Panc1 (cell line): Measurements from ENCODE around the gene SCN8A. TPM values are rescaled to one million over a fixed set of nuclear protein-coding genes. Genes with fewer than 3 reads are reported as not detected.

Experiments used
- ATAC-seq: fragments of 200-7000 bp; cut with Tn5 transposase; 2 replicates; pipeline ENCODE4 v1.9.1; 2020; ENCODE audit warnings: mild to moderate bottlenecking, moderate library complexity
- BruUV-seq: library from RNA; stranded (reverse); fragments of 400-500 nt; replicated peaks from 2 replicates; lab custom pipeline; 2021; lab: Mats Ljungman, UMichigan
- CTCF ChIA-PET: fragments of 300-600 bp; sonication (Branson Sonifier 250); formaldehyde crosslinking; loops from one replicate; lab custom pipeline; 2022; ENCODE audit warnings: antibody characterized with exemption; lab: Charles Lee
- POLR2A ChIA-PET: fragments of 300-600 bp; sonication (Branson Sonifier 250); formaldehyde crosslinking; loops from one replicate; lab custom pipeline; 2022; ENCODE audit warnings: antibody characterized with exemption; lab: Charles Lee
- DNase-seq: peaks from one replicate; pipeline ENCODE4 v3.0.0-alpha.2; 2010; ENCODE audit warnings: low read depth, low spot score
- H3K27ac ChIP-seq: 2 replicates; pipeline ENCODE4 v1.5.1; 2011; ENCODE audit warnings: mild to moderate bottlenecking, low read length, inconsistent platforms
- H3K27me3 ChIP-seq: fragments of 200-500 bp; sonication (Bioruptor generic); 2 replicates; pipeline ENCODE4 v1.6.0; 2014; ENCODE audit warnings: low read length, inconsistent platforms; ENCODE audit not compliant: control insufficient read depth, insufficient read depth
- H3K36me3 ChIP-seq: fragments of 200-500 bp; sonication (Bioruptor generic); 2 replicates; pipeline ENCODE4 v1.5.1; 2014; ENCODE audit warnings: inconsistent platforms, mild to moderate bottlenecking, low read length, moderate library complexity; ENCODE audit not compliant: control insufficient read depth, insufficient read depth
- H3K4me1 ChIP-seq: 2 replicates; pipeline ENCODE4 v1.5.1; 2011; ENCODE audit warnings: inconsistent platforms, mild to moderate bottlenecking, low read length, moderate library complexity; ENCODE audit not compliant: control insufficient read depth, insufficient read depth
- H3K4me3 ChIP-seq, 2 experiments: 2 replicates each; pipeline ENCODE4 v1.5.1; 2011 to 2012; ENCODE audit warnings: low read depth in 2 of 2, low read length in 2 of 2, mild to moderate bottlenecking in 2 of 2, inconsistent platforms in 1 of 2, moderate library complexity in 1 of 2
- H3K9me3 ChIP-seq: fragments of 200-500 bp; sonication (Bioruptor generic); 2 replicates; pipeline ENCODE4 v1.5.1; 2014; ENCODE audit warnings: low read depth, mild to moderate bottlenecking, inconsistent platforms, low read length, moderate library complexity; ENCODE audit not compliant: control insufficient read depth, insufficient read depth
- POLR2AphosphoS5 ChIP-seq: IDR thresholded peaks from 2 replicates; pipeline ENCODE4 v1.6.1; 2012; ENCODE audit warnings: mild to moderate bottlenecking, low read depth, low read length, moderate library complexity
- SIN3A ChIP-seq: IDR thresholded peaks from 2 replicates; pipeline ENCODE4 v1.6.1; 2012; ENCODE audit warnings: low read depth, mild to moderate bottlenecking, low read length, moderate library complexity, borderline replicate concordance; ENCODE audit not compliant: insufficient read depth
- TCF7L2 ChIP-seq: IDR thresholded peaks from 2 replicates; pipeline ENCODE4 v1.6.1; 2011; ENCODE audit warnings: mild to moderate bottlenecking, low read depth, low read length, inconsistent platforms
- in situ Hi-C: cut with HindIII; loops from 2 replicates; pipeline ENCODE4 v1.10.0; 2016; ENCODE audit warnings: low sequenced_read_pairs, low pct_unique_long_range_greater_than_20kb
- intact Hi-C: fragments of 100-400 bp; cut with micrococcal nuclease; formaldehyde crosslinking; loops from one replicate; pipeline ENCODE4 v1.10.0; 2022; ENCODE audit not compliant: unreplicated experiment
- total RNA-seq: library from RNA; stranded (reverse); gene quantifications from one replicate; pipeline ENCODE4 v1.2.1, GENCODE V29; 2021; ENCODE audit not compliant: unreplicated experiment
- TF ChIP-seq, protein P1 (sequence below), 2 experiments: IDR thresholded peaks; 2 replicates each; pipeline ENCODE4 v1.6.1; 2011 to 2012; ENCODE audit warnings: low read depth in 2 of 2, control low read depth in 1 of 2, low read length in 1 of 2, mild to moderate bottlenecking in 1 of 2, moderate library complexity in 1 of 2; ENCODE audit not compliant: insufficient read depth in 1 of 2
- TF ChIP-seq, protein P2 (sequence below): fragments of 450-650 bp; IDR thresholded peaks from 2 replicates; pipeline ENCODE4 v1.5.1; 2017; ENCODE audit warnings: mild to moderate bottlenecking

Gene SCN8A
- total RNA-seq, 1 experiment from 2014 or later = 8.6 TPM

DNA sequence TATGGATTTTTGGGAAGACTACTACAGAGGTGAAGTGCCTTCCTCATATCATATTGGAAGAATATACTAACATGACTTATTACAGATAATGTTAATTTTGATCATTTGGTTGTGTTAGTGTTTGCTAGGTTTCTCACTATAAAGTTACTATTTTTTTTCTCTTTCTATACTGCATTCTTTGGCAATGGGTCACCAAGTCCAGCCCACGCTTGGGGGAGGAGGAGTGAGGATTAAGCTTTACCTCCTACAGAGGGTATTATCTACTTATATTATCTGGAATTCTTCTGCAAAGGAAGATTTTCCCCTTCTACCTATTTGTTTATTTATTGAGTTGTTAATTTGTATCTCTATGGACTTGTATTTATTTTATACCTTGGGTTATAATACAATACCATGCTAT lies 31.5 kb downstream of the SCN8A start:
- DNase-seq (no peak), ATAC-seq (no peak)
- Histone ChIP-seq H3K36me3 (no peaks in the 10 kb centered on the region), H3K4me3 (no peak overlapping the region), H3K4me1 (peaks cover 6% of the 10 kb centered on the region; the same call in 1 of the 2 replicates), H3K27me3 (no peaks in the 10 kb centered on the region), H3K27ac (no peak overlapping the region), H3K9me3 (no peaks in the 10 kb centered on the region)
- intact Hi-C loops = no loop called here
- POLR2A ChIA-PET = no interaction called here
- in situ Hi-C loops = no loop called here
- no TSS peak for BruUV-seq
- CTCF ChIA-PET = no interaction called here
- TF ChIP-seq, protein P1, sequence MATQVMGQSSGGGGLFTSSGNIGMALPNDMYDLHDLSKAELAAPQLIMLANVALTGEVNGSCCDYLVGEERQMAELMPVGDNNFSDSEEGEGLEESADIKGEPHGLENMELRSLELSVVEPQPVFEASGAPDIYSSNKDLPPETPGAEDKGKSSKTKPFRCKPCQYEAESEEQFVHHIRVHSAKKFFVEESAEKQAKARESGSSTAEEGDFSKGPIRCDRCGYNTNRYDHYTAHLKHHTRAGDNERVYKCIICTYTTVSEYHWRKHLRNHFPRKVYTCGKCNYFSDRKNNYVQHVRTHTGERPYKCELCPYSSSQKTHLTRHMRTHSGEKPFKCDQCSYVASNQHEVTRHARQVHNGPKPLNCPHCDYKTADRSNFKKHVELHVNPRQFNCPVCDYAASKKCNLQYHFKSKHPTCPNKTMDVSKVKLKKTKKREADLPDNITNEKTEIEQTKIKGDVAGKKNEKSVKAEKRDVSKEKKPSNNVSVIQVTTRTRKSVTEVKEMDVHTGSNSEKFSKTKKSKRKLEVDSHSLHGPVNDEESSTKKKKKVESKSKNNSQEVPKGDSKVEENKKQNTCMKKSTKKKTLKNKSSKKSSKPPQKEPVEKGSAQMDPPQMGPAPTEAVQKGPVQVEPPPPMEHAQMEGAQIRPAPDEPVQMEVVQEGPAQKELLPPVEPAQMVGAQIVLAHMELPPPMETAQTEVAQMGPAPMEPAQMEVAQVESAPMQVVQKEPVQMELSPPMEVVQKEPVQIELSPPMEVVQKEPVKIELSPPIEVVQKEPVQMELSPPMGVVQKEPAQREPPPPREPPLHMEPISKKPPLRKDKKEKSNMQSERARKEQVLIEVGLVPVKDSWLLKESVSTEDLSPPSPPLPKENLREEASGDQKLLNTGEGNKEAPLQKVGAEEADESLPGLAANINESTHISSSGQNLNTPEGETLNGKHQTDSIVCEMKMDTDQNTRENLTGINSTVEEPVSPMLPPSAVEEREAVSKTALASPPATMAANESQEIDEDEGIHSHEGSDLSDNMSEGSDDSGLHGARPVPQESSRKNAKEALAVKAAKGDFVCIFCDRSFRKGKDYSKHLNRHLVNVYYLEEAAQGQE (IDR thresholded peaks at IDR 0.05; ENCODE audit: insufficient read depth in 1 of 2, low read depth in 2 of 2, low read length in 1 of 2) = no peak
- TF ChIP-seq TCF7L2 (no peak), SIN3A (no peak), POLR2AphosphoS5 (no peak)
- TF ChIP-seq, protein P2, sequence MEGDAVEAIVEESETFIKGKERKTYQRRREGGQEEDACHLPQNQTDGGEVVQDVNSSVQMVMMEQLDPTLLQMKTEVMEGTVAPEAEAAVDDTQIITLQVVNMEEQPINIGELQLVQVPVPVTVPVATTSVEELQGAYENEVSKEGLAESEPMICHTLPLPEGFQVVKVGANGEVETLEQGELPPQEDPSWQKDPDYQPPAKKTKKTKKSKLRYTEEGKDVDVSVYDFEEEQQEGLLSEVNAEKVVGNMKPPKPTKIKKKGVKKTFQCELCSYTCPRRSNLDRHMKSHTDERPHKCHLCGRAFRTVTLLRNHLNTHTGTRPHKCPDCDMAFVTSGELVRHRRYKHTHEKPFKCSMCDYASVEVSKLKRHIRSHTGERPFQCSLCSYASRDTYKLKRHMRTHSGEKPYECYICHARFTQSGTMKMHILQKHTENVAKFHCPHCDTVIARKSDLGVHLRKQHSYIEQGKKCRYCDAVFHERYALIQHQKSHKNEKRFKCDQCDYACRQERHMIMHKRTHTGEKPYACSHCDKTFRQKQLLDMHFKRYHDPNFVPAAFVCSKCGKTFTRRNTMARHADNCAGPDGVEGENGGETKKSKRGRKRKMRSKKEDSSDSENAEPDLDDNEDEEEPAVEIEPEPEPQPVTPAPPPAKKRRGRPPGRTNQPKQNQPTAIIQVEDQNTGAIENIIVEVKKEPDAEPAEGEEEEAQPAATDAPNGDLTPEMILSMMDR = no peak

- Histone ChIP-seq H3K36me3 (no peaks in the 10 kb centered on the region), H3K4me1 (peaks cover 6% of the 10 kb centered on the region; the same call in 1 of the 2 replicates), H3K4me3 (no peak overlapping the region), H3K9me3 (no peaks in the 10 kb centered on the region), H3K27ac (no peak overlapping the region), H3K27me3 (no peaks in the 10 kb centered on the region)
- ChIA-PET POLR2A (interaction anchor here (0.7 kb wide), 1 partner anchor 70 kb away, joined by 4 read pairs; no protein-coding TSS in a partner anchor), CTCF (no interaction called here)
- no peak for ATAC-seq
- TF ChIP-seq, protein P2 = no peak
- intact Hi-C loops = no loop called here
- BruUV-seq = no TSS peak
- in situ Hi-C loops = no loop called here
- no peak for DNase-seq
Measured at GRCh38 chr12:51625370-51625769, 34.3 kb downstream of the SCN8A start.
